CD14-positive monocyte (primary cell): ENCODE measurements around the gene EXTL2. TPM values are rescaled to one million over a fixed set of nuclear protein-coding genes. Genes with fewer than 3 reads are reported as not detected.

ENCODE experiments used
- DNase-seq, 3 donors: peaks; one replicate each; pipeline ENCODE4 v3.0.0-alpha.2; 2011 to 2022
- H2AFZ ChIP-seq: 2 replicates; pipeline ENCODE4 v1.6.0; 2012; ENCODE audit warnings: mild to moderate bottlenecking, low read depth, low read length, inconsistent platforms; ENCODE audit not compliant: insufficient read depth, poor library complexity, severe bottlenecking
- H3K27ac ChIP-seq, 2 donors: 1 replicate in 1 of 2; 2 replicates in 1 of 2; pipeline ENCODE4 v1.5.1; 2012 to 2013; ENCODE audit warnings: low read length in 2 of 2, control low read depth in 1 of 2, inconsistent platforms in 1 of 2, low read depth in 1 of 2, mild to moderate bottlenecking in 1 of 2
- H3K27me3 ChIP-seq, 2 donors: one replicate each; pipeline versions ENCODE4 v1.6.0 to v1.6.1; 2011 to 2013; ENCODE audit warnings: low read length in 2 of 2; ENCODE audit not compliant: control insufficient read depth in 2 of 2, insufficient read depth in 2 of 2
- H3K36me3 ChIP-seq, 2 donors: replicated peaks in 1 of 2; 1 replicate in 1 of 2; 2 replicates in 1 of 2; pipeline versions ENCODE4 v1.5.1 to v1.6.1; 2012 to 2013; ENCODE audit warnings: low read length in 2 of 2, control low read depth in 1 of 2, inconsistent platforms in 1 of 2, mild to moderate bottlenecking in 1 of 2; ENCODE audit not compliant: insufficient read depth in 2 of 2, control insufficient read depth in 1 of 2
- H3K4me1 ChIP-seq, 2 donors: 1 replicate in 1 of 2; 2 replicates in 1 of 2; pipeline versions ENCODE4 v1.5.1 to v1.6.1; 2012 to 2013; ENCODE audit warnings: low read length in 2 of 2, control low read depth in 1 of 2, inconsistent platforms in 1 of 2, mild to moderate bottlenecking in 1 of 2, moderate library complexity in 1 of 2; ENCODE audit not compliant: insufficient read depth in 2 of 2, control insufficient read depth in 1 of 2
- H3K4me2 ChIP-seq: replicated peaks from 2 replicates; pipeline ENCODE3; 2012; ENCODE audit warnings: low read length, moderate library complexity, mild to moderate bottlenecking; ENCODE audit not compliant: poor library complexity, severe bottlenecking; ENCODE audit errors: extremely low read depth
- H3K4me3 ChIP-seq, 3 experiments: fragments of 200-600 bp in 1 of 3; sonication (generic) in 1 of 3; replicated peaks in 1 of 3; 1 replicate in 2 of 3; 2 replicates in 1 of 3; pipeline ENCODE4 v1.5.1; 2011 to 2013; ENCODE audit warnings: low read length in 3 of 3, mild to moderate bottlenecking in 3 of 3, control low read depth in 2 of 3, low read depth in 2 of 3, inconsistent platforms in 1 of 3, moderate library complexity in 1 of 3
- H3K79me2 ChIP-seq: 2 replicates; pipeline ENCODE4 v1.6.0; 2012; ENCODE audit warnings: mild to moderate bottlenecking, control low read depth, inconsistent platforms, low read length, moderate library complexity; ENCODE audit not compliant: insufficient read depth
- H3K9ac ChIP-seq: 2 replicates; pipeline ENCODE4 v1.6.0; 2017; ENCODE audit warnings: low read length, mild to moderate bottlenecking; ENCODE audit not compliant: insufficient read depth, poor library complexity, severe bottlenecking
- H3K9me3 ChIP-seq, 2 donors: replicated peaks in 1 of 2; 1 replicate in 1 of 2; 2 replicates in 1 of 2; pipeline versions ENCODE4 v1.5.1 to v1.6.1; 2012 to 2013; ENCODE audit warnings: low read length in 2 of 2, control low read depth in 1 of 2; ENCODE audit not compliant: control insufficient read depth in 1 of 2, insufficient read depth in 1 of 2
- H4K20me1 ChIP-seq: 2 replicates; pipeline ENCODE4 v1.6.0; 2012; ENCODE audit warnings: mild to moderate bottlenecking, low read length, control low read depth, moderate library complexity; ENCODE audit not compliant: insufficient read depth
- H3K27ac Mint-ChIP-seq, 7 donors: one replicate each; pipeline ENCODE4 v1.8.0; 2020; ENCODE audit warnings: mild to moderate bottlenecking in 7 of 7, mixed read lengths in 7 of 7, moderate library complexity in 6 of 7, inconsistent platforms in 2 of 7
- H3K27me3 Mint-ChIP-seq, 3 donors: one replicate each; pipeline ENCODE4 v1.8.0; 2021 to 2022; ENCODE audit warnings: low read depth in 3 of 3, mild to moderate bottlenecking in 3 of 3, mixed read lengths in 3 of 3, moderate library complexity in 3 of 3, inconsistent platforms in 1 of 3
- H3K36me3 Mint-ChIP-seq, 2 donors: one replicate each; pipeline ENCODE4 v1.8.0; 2020; ENCODE audit warnings: mixed read lengths in 2 of 2, inconsistent platforms in 1 of 2, mild to moderate bottlenecking in 1 of 2
- H3K4me1 Mint-ChIP-seq: one replicate; pipeline ENCODE4 v1.8.0; 2020; ENCODE audit warnings: mild to moderate bottlenecking, mixed read lengths
- H3K4me3 Mint-ChIP-seq, 2 donors: one replicate each; pipeline ENCODE4 v1.8.0; 2020; ENCODE audit warnings: mild to moderate bottlenecking in 2 of 2, mixed read lengths in 2 of 2, moderate library complexity in 1 of 2
- H3K9me3 Mint-ChIP-seq, 7 donors: one replicate each; pipeline ENCODE4 v1.8.0; 2020 to 2022; ENCODE audit warnings: mixed read lengths in 7 of 7, mild to moderate bottlenecking in 6 of 7, moderate library complexity in 6 of 7, inconsistent platforms in 2 of 7
- CTCF ChIP-seq: fragments of 200-600 bp; IDR thresholded peaks from one replicate; pipeline ENCODE4 v1.8.0; 2022; ENCODE audit warnings: antibody characterized with exemption, mild to moderate bottlenecking
- WGBS: methylation state at CpG from one replicate; pipeline ENCODE4 v1.1.5; 2013; ENCODE audit warnings: missing lambda C conversion rate; ENCODE audit not compliant: insufficient coverage; 5-methylcytosine and 5-hydroxymethylcytosine counted together
- intact Hi-C, 2 donors: fragments of 100-400 bp; cut with micrococcal nuclease; formaldehyde crosslinking; loops; one replicate each; pipeline versions ENCODE4 v1.15.0 to v1.15.1; 2023
- polyA plus RNA-seq, 3 donors: library from polyadenylated mRNA; depleted of rRNA in 1 of 3; unstranded in 2 of 3; stranded (reverse) in 1 of 3; fragments of 300-500 nt in 2 of 3; fragments of >200 nt in 1 of 3; fragmentation: Illumina TruSeq in 2 of 3; gene quantifications; 1 replicate in 2 of 3; 2 replicates in 1 of 3; pipeline ENCODE4 v1.2.3, GENCODE V29; 2012 to 2021

Gene EXTL2
- polyA plus RNA-seq, 3 donors = 0.89 to 1.2 (median 0.92) TPM

GRCh38 chr1:100852976-100853375, 41.7 kb downstream of the EXTL2 start:
- no CpG with 5 or more reads among the region's 3 CpGs for WGBS
- Mint-ChIP-seq H3K27me3 (no peaks in the 10 kb centered on the region), H3K9me3 (peaks cover 0 to 6% (median 2%) of the 10 kb centered on the region in 7 donors), H3K4me3 (no peak overlapping the region), H3K27ac (no peak overlapping the region), H3K36me3 (no peaks in the 10 kb centered on the region), H3K4me1 (no peaks in the 10 kb centered on the region)
- no peak overlapping the region for H3K27ac ChIP-seq
- TF ChIP-seq CTCF = no peak
- H3K4me1 ChIP-seq = no peaks in the 10 kb centered on the region
- intact Hi-C loops = no loop called here
- H3K4me2 ChIP-seq = no peak overlapping the region
- H3K27me3 ChIP-seq = no peaks in the 10 kb centered on the region
- DNase-seq = no peak
- H2AFZ ChIP-seq = no peak overlapping the region
- H3K9me3 ChIP-seq = no peaks in the 10 kb centered on the region
- H3K79me2 ChIP-seq = no peaks in the 10 kb centered on the region
- H4K20me1 ChIP-seq = no peaks in the 10 kb centered on the region
- no peak overlapping the region for H3K9ac ChIP-seq
- no peak overlapping the region for H3K4me3 ChIP-seq
- no peaks in the 10 kb centered on the region for H3K36me3 ChIP-seq

GRCh38 chr1:100851726-100852125, 42.9 kb downstream of the EXTL2 start:
- H2AFZ ChIP-seq = no peak overlapping the region

More at GRCh38 chr1:100851726-100852125, 42.9 kb downstream of the EXTL2 start:
- Mint-ChIP-seq H3K9me3 (peaks cover 0 to 6% (median 2%) of the 10 kb centered on the region in 7 donors), H3K4me3 (no peak overlapping the region), H3K36me3 (no peaks in the 10 kb centered on the region), H3K27me3 (no peaks in the 10 kb centered on the region), H3K4me1 (peaks cover 3% of the 10 kb centered on the region), H3K27ac (no peak overlapping the region)
- H3K4me3 ChIP-seq = no peak overlapping the region
- no peaks in the 10 kb centered on the region for H3K27me3 ChIP-seq
- no peaks in the 10 kb centered on the region for H4K20me1 ChIP-seq
- no peak for TF ChIP-seq CTCF
- 100% methylated on average over 1 of the region's 5 CpGs for WGBS
- no peaks in the 10 kb centered on the region for H3K79me2 ChIP-seq
- intact Hi-C loops = no loop called here
- no peaks in the 10 kb centered on the region for H3K36me3 ChIP-seq
- H3K4me2 ChIP-seq = no peak overlapping the region
- H3K9me3 ChIP-seq = no peaks in the 10 kb centered on the region
- DNase-seq = no peak
- no peaks in the 10 kb centered on the region for H3K4me1 ChIP-seq
- H3K9ac ChIP-seq = no peak overlapping the region
- no peak overlapping the region for H3K27ac ChIP-seq
